ENCODE measurements around the gene CNTNAP2.
A peak's percentile ranks its signal among the peaks of the same experiment; 100 is the strongest.

Gene CNTNAP2

DNA sequence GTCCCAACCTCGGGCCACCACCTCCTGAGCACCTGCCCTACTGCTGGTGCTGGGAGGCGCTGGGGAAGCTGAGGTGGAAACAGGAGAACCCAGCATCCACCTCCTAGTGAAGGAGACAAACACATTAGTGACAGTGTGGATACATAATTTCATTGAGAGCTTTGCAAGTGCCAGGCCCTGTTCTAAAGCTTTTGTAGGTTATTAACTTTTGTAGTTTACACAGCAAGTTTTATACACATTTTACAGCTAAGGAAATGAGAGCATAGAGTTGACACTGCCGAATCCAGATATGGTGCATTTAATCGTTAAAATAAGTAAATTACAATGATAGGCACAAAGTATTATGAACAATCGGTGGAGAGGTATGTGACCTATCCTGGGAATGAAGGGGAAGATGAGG lies 2007.9 kb downstream of the CNTNAP2 start:
- TF ChIP-seq, protein P1, sequence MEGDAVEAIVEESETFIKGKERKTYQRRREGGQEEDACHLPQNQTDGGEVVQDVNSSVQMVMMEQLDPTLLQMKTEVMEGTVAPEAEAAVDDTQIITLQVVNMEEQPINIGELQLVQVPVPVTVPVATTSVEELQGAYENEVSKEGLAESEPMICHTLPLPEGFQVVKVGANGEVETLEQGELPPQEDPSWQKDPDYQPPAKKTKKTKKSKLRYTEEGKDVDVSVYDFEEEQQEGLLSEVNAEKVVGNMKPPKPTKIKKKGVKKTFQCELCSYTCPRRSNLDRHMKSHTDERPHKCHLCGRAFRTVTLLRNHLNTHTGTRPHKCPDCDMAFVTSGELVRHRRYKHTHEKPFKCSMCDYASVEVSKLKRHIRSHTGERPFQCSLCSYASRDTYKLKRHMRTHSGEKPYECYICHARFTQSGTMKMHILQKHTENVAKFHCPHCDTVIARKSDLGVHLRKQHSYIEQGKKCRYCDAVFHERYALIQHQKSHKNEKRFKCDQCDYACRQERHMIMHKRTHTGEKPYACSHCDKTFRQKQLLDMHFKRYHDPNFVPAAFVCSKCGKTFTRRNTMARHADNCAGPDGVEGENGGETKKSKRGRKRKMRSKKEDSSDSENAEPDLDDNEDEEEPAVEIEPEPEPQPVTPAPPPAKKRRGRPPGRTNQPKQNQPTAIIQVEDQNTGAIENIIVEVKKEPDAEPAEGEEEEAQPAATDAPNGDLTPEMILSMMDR (IDR thresholded peaks at IDR 0.05; ENCODE audit: low read depth, low read length) = no peak
- Histone ChIP-seq H3K9me3 (no peaks in the 10 kb centered on the region), H3K4me1 (no peaks in the 10 kb centered on the region), H3K36me3 (no peaks in the 10 kb centered on the region), H3K27me3 (no peaks in the 10 kb centered on the region), H3K4me3 (ENCODE audit: low read depth, low read length) (no peak overlapping the region)
- no peak for DNase-seq

DNA sequence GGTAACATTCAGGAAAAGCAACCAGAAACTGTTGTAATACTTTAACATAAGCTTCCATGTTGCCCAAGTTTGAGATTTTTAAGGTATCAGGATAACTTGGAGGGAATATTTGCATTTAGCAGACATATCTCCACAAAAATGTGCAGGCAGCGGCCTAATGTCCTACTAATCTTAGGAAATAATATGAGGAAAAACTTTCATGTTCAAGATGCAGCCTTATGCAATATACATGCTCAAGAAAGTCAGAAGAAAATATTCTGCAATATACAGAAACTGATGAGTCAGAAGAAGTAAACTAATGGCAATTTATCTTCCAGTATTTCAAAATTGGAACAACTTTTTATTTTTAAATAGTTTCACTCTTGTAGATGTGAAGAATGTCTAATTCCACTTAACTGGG lies 2010.8 kb downstream of the CNTNAP2 start:
- Histone ChIP-seq H3K9me3 (no peaks in the 10 kb centered on the region), H3K36me3 (no peaks in the 10 kb centered on the region), H3K4me1 (no peaks in the 10 kb centered on the region), H3K4me3 (ENCODE audit: low read depth, low read length) (no peak overlapping the region), H3K27me3 (no peaks in the 10 kb centered on the region)
- TF ChIP-seq, protein P1 (IDR thresholded peaks at IDR 0.05; ENCODE audit: low read depth, low read length) = no peak
- no peak for DNase-seq

DNA sequence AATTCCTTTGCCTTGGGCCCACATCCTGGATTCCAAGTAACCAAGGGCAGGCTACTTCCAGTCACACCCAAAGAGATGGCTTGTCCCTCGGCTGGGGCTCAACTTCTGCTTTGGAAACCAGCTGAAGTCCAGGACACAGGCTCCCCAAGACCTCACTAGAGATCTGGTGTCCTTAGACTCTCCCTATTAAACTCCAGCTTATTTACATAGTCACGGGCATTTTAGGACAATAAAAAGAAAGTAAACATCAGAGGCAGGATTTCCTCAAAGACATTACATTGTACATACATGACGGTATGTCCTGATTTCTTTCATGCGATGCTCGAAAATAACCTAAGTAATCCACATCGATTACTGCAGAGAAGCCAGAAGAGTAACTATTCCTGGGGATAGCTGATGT lies 2012.4 kb downstream of the CNTNAP2 start:
- Histone ChIP-seq H3K4me3 (ENCODE audit: low read depth, low read length) (no peak overlapping the region), H3K36me3 (no peaks in the 10 kb centered on the region), H3K9me3 (no peaks in the 10 kb centered on the region), H3K4me1 (no peaks in the 10 kb centered on the region), H3K27me3 (no peaks in the 10 kb centered on the region)
- TF ChIP-seq, protein P1 (IDR thresholded peaks at IDR 0.05; ENCODE audit: low read depth, low read length) = no peak
- no peak for DNase-seq

DNA sequence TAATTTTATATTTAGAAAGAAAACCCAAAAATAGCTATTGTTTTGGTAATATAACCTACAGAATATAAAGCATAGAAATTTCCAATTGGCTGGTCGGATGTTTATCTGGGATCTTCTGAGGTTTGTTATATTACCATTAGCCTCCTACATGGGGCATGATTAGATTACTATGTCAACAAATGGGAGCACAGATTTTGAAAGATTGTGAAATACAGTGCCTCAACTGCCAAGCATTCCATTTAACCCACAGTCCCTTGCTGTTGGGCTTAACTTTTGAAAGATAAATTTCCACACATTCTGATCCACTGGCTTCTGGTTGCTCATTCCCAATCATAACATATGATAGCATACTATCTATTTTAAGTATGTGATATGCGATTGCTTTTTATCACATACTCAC lies 2018.5 kb downstream of the CNTNAP2 start:
- Histone ChIP-seq H3K4me3 (ENCODE audit: low read depth, low read length) (no peak overlapping the region), H3K4me1 (no peaks in the 10 kb centered on the region), H3K9me3 (no peaks in the 10 kb centered on the region), H3K27me3 (no peaks in the 10 kb centered on the region), H3K36me3 (no peaks in the 10 kb centered on the region)
- no peak for DNase-seq
- TF ChIP-seq, protein P1 (IDR thresholded peaks at IDR 0.05; ENCODE audit: low read depth, low read length) = no peak

DNA sequence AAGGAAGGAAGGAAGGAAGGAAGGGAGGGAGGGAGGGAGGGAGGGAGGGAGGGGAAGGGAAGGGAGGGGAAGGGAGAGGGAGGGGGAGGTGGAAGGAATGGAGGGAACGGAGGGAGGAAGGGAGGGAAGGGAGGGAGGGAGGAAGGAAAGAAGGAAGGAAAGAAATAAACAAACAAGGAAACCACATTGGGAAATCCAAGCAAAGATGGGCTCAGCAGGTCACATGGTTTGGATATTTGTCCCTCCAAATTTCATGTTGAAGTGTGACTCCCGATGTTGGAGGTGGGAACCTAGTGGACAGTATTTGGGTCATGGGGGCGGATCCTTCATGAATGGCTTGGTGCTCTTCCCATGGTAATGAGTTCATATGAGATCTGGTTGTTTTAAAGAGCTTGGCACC lies 2019.4 kb downstream of the CNTNAP2 start:
- no peak for DNase-seq
- Histone ChIP-seq H3K27me3 (no peaks in the 10 kb centered on the region), H3K4me3 (ENCODE audit: low read depth, low read length) (no peak overlapping the region), H3K4me1 (no peaks in the 10 kb centered on the region), H3K9me3 (no peaks in the 10 kb centered on the region), H3K36me3 (no peaks in the 10 kb centered on the region)
- TF ChIP-seq, protein P1 (IDR thresholded peaks at IDR 0.05; ENCODE audit: low read depth, low read length) = no peak

DNA sequence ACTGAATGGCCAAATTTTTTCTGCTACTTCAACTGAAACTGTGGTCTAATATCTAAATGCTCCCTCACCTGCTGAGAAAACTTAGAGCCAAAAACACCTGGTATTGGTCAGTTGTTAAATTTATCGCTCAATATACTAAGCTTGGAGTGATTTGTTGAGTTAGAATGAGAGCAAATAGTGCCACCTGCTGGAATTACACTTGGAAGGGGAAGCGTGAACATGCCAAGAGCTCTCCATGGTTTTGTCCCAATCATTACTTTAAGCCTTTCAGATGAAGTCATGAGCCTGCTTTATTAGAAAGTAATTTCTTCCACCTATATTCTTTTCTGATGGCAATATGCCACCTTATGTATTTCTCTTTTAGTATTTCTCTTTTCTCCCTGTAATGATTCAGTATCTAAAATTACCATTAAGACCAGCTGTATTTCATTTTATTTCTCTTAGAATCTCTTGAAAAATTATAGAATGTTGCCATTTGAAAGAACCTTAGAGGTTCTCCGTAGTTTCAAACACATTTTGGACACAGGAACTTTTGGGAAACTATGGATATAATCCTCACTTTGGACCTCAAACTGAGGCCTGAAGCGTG lies 2026.2 kb downstream of the CNTNAP2 start:
- peak; percentile 38 for DNase-seq
- Histone ChIP-seq H3K9me3 (no peaks in the 10 kb centered on the region), H3K4me3 (ENCODE audit: low read depth, low read length) (no peak overlapping the region), H3K27me3 (no peaks in the 10 kb centered on the region), H3K4me1 (no peaks in the 10 kb centered on the region), H3K36me3 (no peaks in the 10 kb centered on the region)
- TF ChIP-seq, protein P1 (IDR thresholded peaks at IDR 0.05; ENCODE audit: low read depth, low read length) = peak; percentile 74
